ENCODE measurements around the gene UBASH3B.

UBASH3B gene

GRCh38 chr11:122734848-122735496 is 79.5 kb downstream of the UBASH3B start:
- no peaks in the 10 kb centered on the region for H3K27me3 ChIP-seq
- peak overlapping the region; percentile 58 to 88 (median 78); a peak in 21 of 22 replicates for H3K27ac ChIP-seq
- peaks cover 97 to 100% (median 100%) of the 10 kb centered on the region in 10 experiments for H3K4me1 ChIP-seq
- peak overlapping the region; percentile 75 to 99 (median 89) for H3K4me2 ChIP-seq
- peaks cover 0 to 98% (median 64%) of the 10 kb centered on the region in 11 experiments; a peak in 18 of 22 replicates for H3K36me3 ChIP-seq
- H3K9ac ChIP-seq: peak overlapping the region in 10 of 11 experiments; percentile 6 to 59 (median 38); a peak in 13 of 22 replicates
- H3K9me3 ChIP-seq (replicated peaks in 1 of 11): peaks cover 0 to 6% (median 0%) of the 10 kb centered on the region in 11 experiments; a peak in 1 of 22 replicates
- no peak overlapping the region for H3K4me3 ChIP-seq
- no peak for TF ChIP-seq Cebpa-rat (IDR thresholded peaks at IDR 0.05)
- H4K20me1 ChIP-seq: peaks cover 0 to 84% (median 0%) of the 10 kb centered on the region in 11 experiments; a peak in 5 of 22 replicates

GRCh38 chr11:122737951-122738693 is 82.6 kb downstream of the UBASH3B start:
- Histone ChIP-seq H3K4me1 (peaks cover 100% of the 10 kb centered on the region in 10 experiments), H3K4me2 (peak overlapping the region; percentile 75 to 99 (median 89)), H3K9ac (peak overlapping the region in 4 of 11 experiments; percentile 10 to 55 (median 17); a peak in 5 of 22 replicates)

GRCh38 chr11:122741613-122742300 is 86.2 kb downstream of the UBASH3B start:
- Histone ChIP-seq H4K20me1 (peaks cover 0 to 85% (median 0%) of the 10 kb centered on the region in 11 experiments; a peak in 7 of 22 replicates), H3K4me2 (peak overlapping the region; percentile 79 to 99 (median 89)), H3K9ac (peak overlapping the region; percentile 63 to 84 (median 76)), H3K4me3 (peak overlapping the region in 4 of 10 experiments; percentile 1 to 22 (median 12); a peak in 4 of 20 replicates), H3K4me1 (peaks cover 100% of the 10 kb centered on the region in 10 experiments), H3K36me3 (peaks cover 0 to 66% (median 8%) of the 10 kb centered on the region in 11 experiments; a peak in 7 of 22 replicates), H3K9me3 (replicated peaks in 1 of 11) (no peaks in the 10 kb centered on the region), H3K27ac (peak overlapping the region; percentile 78 to 95 (median 88)), H3K27me3 (no peaks in the 10 kb centered on the region)
- TF ChIP-seq Cebpa-rat (IDR thresholded peaks at IDR 0.05): peak in 4 of 11 experiments; percentile 27 to 60 (median 46); a peak in 4 of 22 replicates

More at GRCh38 chr11:122737951-122738693, 82.6 kb downstream of the UBASH3B start:
- Histone ChIP-seq H3K36me3 (peaks cover 0 to 87% (median 34%) of the 10 kb centered on the region in 11 experiments; a peak in 13 of 22 replicates), H3K4me3 (no peak overlapping the region), H3K27me3 (no peaks in the 10 kb centered on the region), H3K9me3 (replicated peaks in 1 of 11) (no peaks in the 10 kb centered on the region), H3K27ac (peak overlapping the region; percentile 4 to 95 (median 82); a peak in 18 of 22 replicates), H4K20me1 (peaks cover 0 to 89% (median 0%) of the 10 kb centered on the region in 11 experiments; a peak in 6 of 22 replicates)
- TF ChIP-seq Cebpa-rat (IDR thresholded peaks at IDR 0.05): no peak

- H3K36me3 ChIP-seq: peaks cover 0 to 60% (median under 1%) of the 10 kb centered on the region in 11 experiments; a peak in 7 of 22 replicates
- H3K27me3 ChIP-seq: no peaks in the 10 kb centered on the region
- H3K4me2 ChIP-seq: peak overlapping the region; percentile 79 to 99 (median 89)
- peak overlapping the region in 1 of 10 experiments; percentile 22; a peak in 2 of 20 replicates for H3K4me3 ChIP-seq
- no peaks in the 10 kb centered on the region for H3K9me3 ChIP-seq (replicated peaks in 1 of 11)
- H3K4me1 ChIP-seq: peaks cover 100% of the 10 kb centered on the region in 10 experiments
- peak overlapping the region; percentile 78 to 95 (median 88) for H3K27ac ChIP-seq
- TF ChIP-seq Cebpa-rat (IDR thresholded peaks at IDR 0.05): no peak
- H3K9ac ChIP-seq: peak overlapping the region; percentile 63 to 84 (median 76)
- peaks cover 0 to 86% (median 5%) of the 10 kb centered on the region in 11 experiments; a peak in 8 of 22 replicates for H4K20me1 ChIP-seq
These were observed 86.9 kb downstream of the UBASH3B start for GRCh38 chr11:122742301-122743018.

GRCh38 chr11:122743097-122743741 is 87.7 kb downstream of the UBASH3B start:
- Histone ChIP-seq H3K4me1 (peaks cover 100% of the 10 kb centered on the region in 10 experiments), H3K9me3 (replicated peaks in 1 of 11) (no peaks in the 10 kb centered on the region), H4K20me1 (peaks cover 0 to 86% (median 5%) of the 10 kb centered on the region in 11 experiments; a peak in 8 of 22 replicates), H3K36me3 (peaks cover 0 to 62% (median 3%) of the 10 kb centered on the region in 11 experiments; a peak in 7 of 22 replicates), H3K27me3 (no peaks in the 10 kb centered on the region), H3K9ac (peak overlapping the region; percentile 63 to 84 (median 76)), H3K4me2 (peak overlapping the region; percentile 79 to 99 (median 89)), H3K27ac (peak overlapping the region; percentile 78 to 95 (median 88)), H3K4me3 (peak overlapping the region in 6 of 10 experiments; percentile 12 to 45 (median 26); a peak in 7 of 20 replicates)
- TF ChIP-seq Cebpa-rat (IDR thresholded peaks at IDR 0.05): no peak

- Histone ChIP-seq H3K36me3 (peaks cover 0 to 62% (median 7%) of the 10 kb centered on the region in 11 experiments; a peak in 8 of 22 replicates), H3K4me2 (peak overlapping the region; percentile 79 to 99 (median 89)), H3K27me3 (no peaks in the 10 kb centered on the region), H3K4me3 (peak overlapping the region in 8 of 10 experiments; percentile 7 to 45 (median 20); a peak in 8 of 20 replicates), H3K9me3 (replicated peaks in 1 of 11) (no peaks in the 10 kb centered on the region), H4K20me1 (peaks cover 0 to 88% (median 5%) of the 10 kb centered on the region in 11 experiments; a peak in 8 of 22 replicates), H3K9ac (peak overlapping the region; percentile 63 to 84 (median 76)), H3K27ac (peak overlapping the region; percentile 78 to 95 (median 88)), H3K4me1 (peaks cover 100% of the 10 kb centered on the region in 10 experiments)
- no peak for TF ChIP-seq Cebpa-rat (IDR thresholded peaks at IDR 0.05)
These were observed 88.4 kb downstream of the UBASH3B start for GRCh38 chr11:122743949-122744348.

- peaks cover 0 to 88% (median 8%) of the 10 kb centered on the region in 11 experiments; a peak in 9 of 22 replicates for H4K20me1 ChIP-seq
- peaks cover 100% of the 10 kb centered on the region in 10 experiments for H3K4me1 ChIP-seq
- no peaks in the 10 kb centered on the region for H3K9me3 ChIP-seq (replicated peaks in 1 of 11)
- TF ChIP-seq Cebpa-rat (IDR thresholded peaks at IDR 0.05): no peak
- H3K27ac ChIP-seq: peak overlapping the region; percentile 78 to 95 (median 88)
- peaks cover 0 to 61% (median 10%) of the 10 kb centered on the region in 11 experiments; a peak in 14 of 22 replicates for H3K36me3 ChIP-seq
- no peaks in the 10 kb centered on the region for H3K27me3 ChIP-seq
- peak overlapping the region; percentile 79 to 99 (median 89) for H3K4me2 ChIP-seq
- peak overlapping the region; percentile 63 to 84 (median 76); a peak in 21 of 22 replicates for H3K9ac ChIP-seq
- peak overlapping the region in 6 of 10 experiments; percentile 7 to 45 (median 20); a peak in 5 of 20 replicates for H3K4me3 ChIP-seq
These were observed 88.8 kb downstream of the UBASH3B start for GRCh38 chr11:122744357-122744756.

Measured in BLaER1 treated with 17β-estradiol and CSF1 and Interleukin-3, amounts not matched to agents 10 nM and 100 nM (cell line).